Measurements from ENCODE around the gene SF3A2.
A peak's percentile ranks its signal among the peaks of the same experiment; 100 is the strongest.
"Not testable (repeated sequence)": the region's sequence is repeated elsewhere in the genome, so short reads cannot be mapped to it uniquely, and the experiment has no call there.

SF3A2 gene

DNA sequence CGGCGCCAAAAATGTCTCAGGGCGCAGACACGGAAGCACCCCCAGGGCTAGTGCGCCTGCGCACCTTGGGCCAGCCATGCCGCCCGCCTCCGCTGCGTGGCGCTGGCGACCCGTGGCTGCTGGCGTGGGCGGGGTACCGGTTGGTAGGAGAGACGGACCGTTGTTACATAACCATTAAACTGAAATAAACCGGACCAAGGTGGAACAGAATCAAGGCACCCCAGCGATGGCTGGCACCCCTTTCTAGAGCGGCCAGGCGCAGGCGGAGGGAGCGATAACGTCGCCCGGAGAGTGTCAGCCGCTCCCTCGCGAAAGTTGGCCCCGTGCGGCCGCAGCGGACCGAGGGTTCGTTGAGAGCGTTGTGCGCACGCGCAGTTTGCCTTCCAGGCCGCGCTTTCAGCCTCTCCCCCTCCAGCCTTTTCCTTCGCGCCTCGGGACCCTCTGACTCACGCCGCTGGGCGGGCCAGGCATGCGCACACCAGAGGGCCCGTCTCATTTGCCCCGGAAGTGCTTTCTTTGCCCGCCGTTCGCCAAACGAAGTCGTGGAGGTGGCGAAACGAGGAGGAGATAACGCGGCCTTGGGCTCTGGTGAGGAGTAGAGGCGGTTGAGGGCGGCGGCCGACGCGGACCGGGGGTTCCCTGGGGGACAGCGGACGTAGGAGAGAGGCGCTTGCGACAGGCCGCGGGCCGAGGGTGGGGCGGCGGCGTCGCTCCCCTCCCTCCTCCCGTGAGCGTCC is at the start of gene SF3A2, which contains the start of gene PLEKHJ1:
TSS of gene SF3A2 (plus strand) at position 511 of the 737 bp plus-strand sequence. CDS start 6,595 bp downstream, outside the sequence.
TSS of gene PLEKHJ1 (minus strand) at position 16 of the 737 bp plus-strand sequence. CDS start 81 bp downstream, outside the sequence.
- FAIRE-seq = peak; percentile 75

GRCh38 chr19:2187159-2187558 is 49.5 kb upstream of the SF3A2 start:
- FAIRE-seq = no peak

- no peak for FAIRE-seq
Measured at GRCh38 chr19:2188708-2189385, 47.8 kb upstream of the SF3A2 start.

DNA sequence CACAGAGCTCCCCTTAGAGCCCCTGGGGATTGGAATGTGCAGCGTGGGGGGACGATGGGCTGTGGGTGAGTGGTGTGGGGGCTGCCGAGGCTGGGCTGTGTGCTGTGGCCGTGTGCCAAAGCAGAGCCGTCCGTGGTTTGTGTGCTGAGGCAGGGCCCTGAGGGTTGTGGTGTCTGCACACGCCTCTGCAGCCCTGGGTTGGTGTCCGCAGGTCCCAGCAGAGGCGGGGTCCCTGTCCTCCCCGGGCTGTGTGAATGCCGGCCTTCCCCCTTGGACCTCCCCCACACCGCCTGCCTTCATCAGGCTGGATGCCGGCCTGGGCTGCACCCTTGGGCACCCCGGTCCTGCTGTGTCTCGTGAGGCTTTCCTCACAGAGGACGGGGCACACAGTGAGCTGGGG is 46.7 kb upstream of the SF3A2 start:
- FAIRE-seq = no peak

- no peak for FAIRE-seq
Measured at GRCh38 chr19:2190848-2191455, 45.7 kb upstream of the SF3A2 start.

GRCh38 chr19:2191456-2192310 is 44.9 kb upstream of the SF3A2 start:
- FAIRE-seq = no peak

GRCh38 chr19:2192862-2193261 is 43.8 kb upstream of the SF3A2 start:
- FAIRE-seq = no peak

GRCh38 chr19:2193807-2194206 is 42.8 kb upstream of the SF3A2 start:
- no peak for FAIRE-seq

GRCh38 chr19:2194513-2195078 is 42.0 kb upstream of the SF3A2 start:
- FAIRE-seq = no peak

- no peak for FAIRE-seq
Measured at GRCh38 chr19:2195361-2195760, 41.3 kb upstream of the SF3A2 start.

GRCh38 chr19:2195914-2196313 is 40.7 kb upstream of the SF3A2 start:
- FAIRE-seq = no peak

GRCh38 chr19:2197270-2197669 is 39.4 kb upstream of the SF3A2 start:
- no peak for FAIRE-seq

DNA sequence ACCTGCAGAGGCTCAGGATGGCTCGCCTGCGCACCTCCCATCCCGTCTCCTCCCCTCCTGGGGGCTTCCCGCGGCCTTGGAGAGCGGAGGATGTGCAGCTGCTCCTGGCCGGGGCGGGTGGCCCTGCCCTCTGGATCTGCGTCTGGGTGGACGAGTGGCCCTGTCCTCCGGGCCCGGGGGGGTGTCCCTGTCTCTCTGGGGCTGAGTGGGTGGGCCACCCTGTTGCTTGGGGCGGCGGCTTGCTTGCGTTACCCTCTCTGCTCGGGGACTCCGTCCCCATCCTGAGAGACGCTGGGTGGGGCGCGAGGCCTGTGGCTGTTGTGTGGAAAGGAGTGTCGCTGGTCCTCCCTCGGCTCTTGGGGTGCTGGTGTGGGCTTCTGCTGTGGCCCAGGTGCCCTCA is 38.3 kb upstream of the SF3A2 start:
- no peak for FAIRE-seq

DNA sequence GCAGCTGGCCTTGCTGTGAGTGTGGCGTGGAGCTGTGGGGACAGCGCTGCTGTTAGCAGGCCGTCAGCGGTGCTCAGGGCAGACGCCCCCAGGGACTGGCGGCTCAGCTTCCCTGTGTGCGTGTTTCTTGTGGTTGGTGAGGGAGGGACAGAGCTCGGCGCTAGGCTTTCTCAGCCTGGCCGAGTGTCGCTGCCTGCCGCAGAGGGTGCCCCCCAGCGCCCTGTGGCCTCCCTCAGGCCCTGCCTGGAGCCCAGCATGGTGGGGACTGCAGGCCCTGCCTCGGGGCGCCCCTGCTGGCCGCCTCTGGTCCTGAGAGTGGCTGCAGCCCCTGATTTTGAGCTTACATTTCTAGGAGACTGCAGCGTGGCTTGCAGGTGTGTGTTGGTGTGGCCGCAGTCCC is 37.4 kb upstream of the SF3A2 start:
- no peak for FAIRE-seq

DNA sequence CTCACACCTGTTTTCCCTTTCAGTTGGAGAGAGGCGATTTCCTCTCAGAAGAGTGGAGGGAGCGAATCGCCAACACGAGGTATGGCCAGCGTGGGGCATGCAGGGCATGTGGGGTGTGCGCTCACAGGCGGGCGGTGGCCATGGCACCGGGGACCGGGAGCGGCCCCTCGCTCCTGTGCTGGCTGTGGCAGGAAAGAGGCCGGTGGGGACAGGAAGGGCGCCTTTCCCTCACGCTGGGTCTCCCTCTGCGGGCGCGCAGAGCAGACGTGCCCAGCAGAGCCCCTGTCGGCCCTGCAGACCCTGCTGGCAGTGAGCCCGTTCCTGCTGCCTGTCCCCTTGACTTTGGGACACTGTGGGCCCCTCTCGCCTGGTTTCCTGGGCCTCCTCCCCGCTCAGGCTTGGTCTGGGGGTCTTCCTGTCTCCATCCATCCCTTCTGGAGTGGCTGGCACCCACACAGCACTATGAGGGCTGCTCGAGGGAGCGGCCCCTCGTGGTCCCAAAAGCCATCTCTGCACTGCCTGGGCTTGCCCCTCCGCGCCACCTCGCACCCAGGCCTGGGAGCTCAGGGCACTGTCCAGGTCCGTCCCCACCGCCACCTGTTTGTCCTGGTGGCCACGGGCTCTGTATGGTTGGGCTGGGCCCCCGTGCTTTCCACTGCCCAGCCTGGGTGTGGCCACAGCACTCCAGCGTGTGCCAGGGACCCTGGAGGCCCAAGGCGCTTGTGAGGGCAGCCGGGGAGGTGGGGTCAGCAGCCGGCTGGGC is 36.6 kb upstream of the SF3A2 start:
- FAIRE-seq = no peak

DNA sequence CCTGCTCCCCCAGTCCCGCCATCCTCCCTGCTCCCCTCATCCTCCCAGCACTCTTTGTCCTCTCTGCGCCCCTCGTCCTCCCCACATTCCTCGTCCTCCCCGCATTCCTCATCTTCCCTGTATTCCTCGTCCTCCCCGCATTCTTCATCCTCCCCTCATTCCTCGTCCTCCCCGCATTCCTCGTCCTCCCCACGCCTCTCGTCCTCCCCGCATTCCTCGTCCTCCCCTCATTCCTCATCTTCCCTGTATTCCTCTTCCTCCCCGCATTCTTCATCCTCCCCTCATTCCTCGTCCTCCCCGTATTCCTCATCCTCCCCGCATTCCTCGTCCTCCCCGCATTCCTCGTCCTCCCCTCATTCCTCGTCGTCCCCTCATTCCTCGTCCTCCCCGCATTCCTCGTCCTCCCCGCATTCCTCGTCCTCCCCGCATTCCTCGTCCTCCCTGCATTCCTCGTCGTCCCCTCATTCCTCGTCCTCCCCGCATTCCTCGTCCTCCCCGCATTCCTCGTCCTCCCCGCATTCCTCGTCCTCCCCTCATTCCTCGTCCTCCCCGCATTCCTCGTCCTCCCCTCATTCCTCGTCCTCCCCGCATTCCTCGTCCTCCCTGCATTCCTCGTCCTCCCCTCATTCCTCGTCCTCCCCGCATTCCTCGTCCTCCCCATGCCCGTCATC is 35.9 kb upstream of the SF3A2 start:
- not testable (repeated sequence) for FAIRE-seq

DNA sequence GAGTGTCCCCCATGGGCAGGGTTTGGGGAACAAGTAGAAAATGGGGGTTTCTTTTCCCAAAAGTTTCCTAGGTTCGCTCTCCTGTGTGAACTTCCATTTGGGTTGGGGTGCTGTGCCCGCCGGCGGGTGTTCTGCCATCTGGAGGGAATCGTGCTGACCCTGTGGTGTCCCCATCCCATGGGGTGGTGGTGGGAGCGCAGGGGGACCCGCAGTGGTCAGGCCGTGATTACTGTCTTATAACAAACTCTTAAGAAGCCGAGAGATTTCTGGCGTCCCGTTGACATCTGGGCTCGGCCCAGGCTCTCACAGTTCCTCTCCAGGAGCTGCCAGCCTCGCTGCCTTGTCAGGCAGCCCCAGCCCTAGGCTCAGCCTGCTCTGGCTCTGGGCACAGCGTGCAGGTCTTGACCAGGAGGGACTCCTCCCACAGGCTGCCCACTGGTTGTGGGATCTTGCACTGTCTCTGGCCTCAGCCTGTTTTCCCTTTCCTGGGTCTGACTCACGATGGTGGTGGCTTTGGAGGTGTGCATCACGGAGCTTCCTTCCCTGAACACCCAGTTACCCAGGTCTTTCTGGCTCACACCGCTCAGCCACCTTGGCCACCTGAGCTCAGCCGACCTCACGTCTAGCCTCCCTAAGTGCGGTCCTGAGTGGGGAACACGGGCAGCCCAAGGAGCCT is 35.0 kb upstream of the SF3A2 start:
- FAIRE-seq = no peak

DNA sequence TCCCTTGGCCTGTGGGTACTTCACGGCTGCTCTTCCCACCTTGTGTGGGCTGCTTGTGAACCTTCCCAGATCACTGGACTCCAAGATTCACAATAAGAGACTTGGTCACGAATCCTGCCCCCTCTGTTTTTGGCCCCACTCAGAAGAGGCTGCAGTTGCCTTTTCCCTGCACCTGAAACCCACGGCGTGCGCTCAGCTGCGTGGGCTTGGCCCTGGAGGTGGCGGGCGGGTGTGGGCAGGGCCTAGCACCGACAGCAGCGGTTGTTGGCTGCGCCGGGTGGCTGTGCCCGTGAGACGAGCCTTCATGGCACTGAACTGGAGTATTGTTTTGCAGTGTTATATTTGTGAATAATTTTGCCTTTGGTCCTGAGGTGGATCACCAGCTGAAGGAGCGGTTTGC is 34.3 kb upstream of the SF3A2 start:
- FAIRE-seq = no peak

- no peak for FAIRE-seq
Measured at GRCh38 chr19:2207008-2207407, 29.6 kb upstream of the SF3A2 start.

DNA sequence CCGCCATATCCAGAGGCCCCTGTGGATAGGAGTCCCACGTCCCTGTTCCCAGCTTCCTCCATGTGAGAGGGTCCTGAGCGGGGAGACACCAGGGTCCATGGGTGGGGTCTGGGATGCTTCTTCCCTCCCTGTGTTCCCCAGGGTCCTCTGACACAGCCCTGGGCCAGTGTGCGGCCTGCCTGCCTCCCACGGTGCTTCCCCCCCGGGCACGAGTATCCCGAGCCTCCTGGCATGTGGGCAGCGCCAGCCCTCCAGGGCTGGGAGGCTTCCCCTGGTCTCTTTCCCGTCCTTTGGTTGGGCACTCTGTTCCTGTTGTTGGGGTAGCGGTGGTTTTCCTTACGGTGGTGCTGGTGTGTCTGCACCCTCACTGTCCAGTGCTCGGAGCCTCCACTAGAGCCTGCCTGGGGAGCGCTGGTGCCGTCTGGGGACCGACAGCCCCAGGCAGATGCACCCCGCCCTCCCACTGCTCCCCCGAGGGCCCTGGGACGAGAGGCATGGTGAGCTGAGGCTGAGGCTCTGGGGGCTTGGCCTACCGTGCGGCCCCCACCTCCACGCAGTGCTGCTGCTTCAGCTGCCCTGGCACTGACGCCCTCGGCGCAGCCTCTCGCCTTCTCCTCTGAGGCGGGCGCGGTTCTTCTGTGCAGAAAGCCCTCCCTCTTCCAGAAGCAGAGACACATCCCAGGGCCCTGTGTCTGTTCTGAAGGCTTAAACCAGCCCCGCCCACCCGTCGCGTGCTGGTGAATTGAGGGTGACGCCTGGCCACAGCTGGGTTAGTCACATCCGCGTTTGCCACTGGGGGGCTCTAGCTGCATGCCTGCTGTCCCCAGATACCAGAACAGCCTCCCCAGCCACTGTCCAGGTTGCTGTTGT is 28.4 kb upstream of the SF3A2 start:
- FAIRE-seq = no peak
